Measurements from ENCODE around the gene C21orf58.

The C21orf58 gene

GRCh38 chr21:46362946-46363345 is 39.3 kb upstream of the C21orf58 start:
- H3K9ac ChIP-seq (ENCODE audit: low read length), result no peak overlapping the region
- DNase-seq (ENCODE audit: low read depth), result no peak

GRCh38 chr21:46361935-46362334 is 38.3 kb upstream of the C21orf58 start:
- Histone ChIP-seq H3K9ac (ENCODE audit: low read length) (no peak overlapping the region), H3K36me3 (ENCODE audit: control insufficient read depth, insufficient read depth, low read length, severe bottlenecking) (peaks cover 62% of the 10 kb centered on the region)

More at GRCh38 chr21:46362946-46363345, 39.3 kb upstream of the C21orf58 start:
- peaks cover 62% of the 10 kb centered on the region for H3K36me3 ChIP-seq (ENCODE audit: control insufficient read depth, insufficient read depth, low read length, severe bottlenecking)
- H3K9me3 ChIP-seq (ENCODE audit: control insufficient read depth, low read length), result no peaks in the 10 kb centered on the region
- no peak overlapping the region for H3K4me3 ChIP-seq (ENCODE audit: low read length)
- no peaks in the 10 kb centered on the region for H3K4me1 ChIP-seq (ENCODE audit: control insufficient read depth, insufficient read depth, low read length)
- H3K27me3 ChIP-seq (replicated peaks; ENCODE audit: control insufficient read depth, insufficient read depth, low read length), result no peaks in the 10 kb centered on the region

GRCh38 chr21:46361176-46361575 is 37.5 kb upstream of the C21orf58 start:
- Histone ChIP-seq H3K4me1 (ENCODE audit: control insufficient read depth, insufficient read depth, low read length) (no peaks in the 10 kb centered on the region), H3K9ac (ENCODE audit: low read length) (no peak overlapping the region), H3K27me3 (replicated peaks; ENCODE audit: control insufficient read depth, insufficient read depth, low read length) (no peaks in the 10 kb centered on the region), H3K9me3 (ENCODE audit: control insufficient read depth, low read length) (no peaks in the 10 kb centered on the region), H3K36me3 (ENCODE audit: control insufficient read depth, insufficient read depth, low read length, severe bottlenecking) (peaks cover 62% of the 10 kb centered on the region), H3K4me3 (ENCODE audit: low read length) (no peak overlapping the region)
- DNase-seq (ENCODE audit: low read depth), result no peak

More at GRCh38 chr21:46361935-46362334, 38.3 kb upstream of the C21orf58 start:
- H3K4me3 ChIP-seq (ENCODE audit: low read length), result no peak overlapping the region
- H3K4me1 ChIP-seq (ENCODE audit: control insufficient read depth, insufficient read depth, low read length), result no peaks in the 10 kb centered on the region
- no peak for DNase-seq (ENCODE audit: low read depth)
- H3K27me3 ChIP-seq (replicated peaks; ENCODE audit: control insufficient read depth, insufficient read depth, low read length), result no peaks in the 10 kb centered on the region
- no peaks in the 10 kb centered on the region for H3K9me3 ChIP-seq (ENCODE audit: control insufficient read depth, low read length)

GRCh38 chr21:46357684-46358425 is 34.2 kb upstream of the C21orf58 start:
- DNase-seq (ENCODE audit: low read depth), result no peak
- no peaks in the 10 kb centered on the region for H3K4me1 ChIP-seq (ENCODE audit: control insufficient read depth, insufficient read depth, low read length)
- H3K9me3 ChIP-seq (ENCODE audit: control insufficient read depth, low read length), result no peaks in the 10 kb centered on the region
- H3K9ac ChIP-seq (ENCODE audit: low read length), result no peak overlapping the region
- H3K27me3 ChIP-seq (replicated peaks; ENCODE audit: control insufficient read depth, insufficient read depth, low read length), result no peaks in the 10 kb centered on the region
- H3K36me3 ChIP-seq (ENCODE audit: control insufficient read depth, insufficient read depth, low read length, severe bottlenecking), result peaks cover 65% of the 10 kb centered on the region
- H3K4me3 ChIP-seq (ENCODE audit: low read length), result no peak overlapping the region

- no peaks in the 10 kb centered on the region for H3K9me3 ChIP-seq (ENCODE audit: control insufficient read depth, low read length)
- H3K4me1 ChIP-seq (ENCODE audit: control insufficient read depth, insufficient read depth, low read length), result no peaks in the 10 kb centered on the region
- H3K36me3 ChIP-seq (ENCODE audit: control insufficient read depth, insufficient read depth, low read length, severe bottlenecking), result peaks cover 70% of the 10 kb centered on the region
- DNase-seq (ENCODE audit: low read depth), result no peak
- H3K4me3 ChIP-seq (ENCODE audit: low read length), result no peak overlapping the region
- no peak overlapping the region for H3K9ac ChIP-seq (ENCODE audit: low read length)
- no peaks in the 10 kb centered on the region for H3K27me3 ChIP-seq (replicated peaks; ENCODE audit: control insufficient read depth, insufficient read depth, low read length)
These were observed 33.6 kb upstream of the C21orf58 start for GRCh38 chr21:46357335-46357604.

- peaks cover 76% of the 10 kb centered on the region for H3K36me3 ChIP-seq (ENCODE audit: control insufficient read depth, insufficient read depth, low read length, severe bottlenecking)
- no peak overlapping the region for H3K9ac ChIP-seq (ENCODE audit: low read length)
- H3K4me1 ChIP-seq (ENCODE audit: control insufficient read depth, insufficient read depth, low read length), result no peaks in the 10 kb centered on the region
- no peak for DNase-seq (ENCODE audit: low read depth)
- H3K9me3 ChIP-seq (ENCODE audit: control insufficient read depth, low read length), result no peaks in the 10 kb centered on the region
- no peak overlapping the region for H3K4me3 ChIP-seq (ENCODE audit: low read length)
- no peaks in the 10 kb centered on the region for H3K27me3 ChIP-seq (replicated peaks; ENCODE audit: control insufficient read depth, insufficient read depth, low read length)
These were observed 33.0 kb upstream of the C21orf58 start for GRCh38 chr21:46356494-46357334.

GRCh38 chr21:46356005-46356338 is 32.3 kb upstream of the C21orf58 start:
- no peak for DNase-seq (ENCODE audit: low read depth)
- H3K27me3 ChIP-seq (replicated peaks; ENCODE audit: control insufficient read depth, insufficient read depth, low read length), result no peaks in the 10 kb centered on the region
- peaks cover 79% of the 10 kb centered on the region for H3K36me3 ChIP-seq (ENCODE audit: control insufficient read depth, insufficient read depth, low read length, severe bottlenecking)
- no peak overlapping the region for H3K4me3 ChIP-seq (ENCODE audit: low read length)
- H3K9ac ChIP-seq (ENCODE audit: low read length), result no peak overlapping the region
- no peaks in the 10 kb centered on the region for H3K9me3 ChIP-seq (ENCODE audit: control insufficient read depth, low read length)
- no peaks in the 10 kb centered on the region for H3K4me1 ChIP-seq (ENCODE audit: control insufficient read depth, insufficient read depth, low read length)

GRCh38 chr21:46355161-46356004 is 31.7 kb upstream of the C21orf58 start:
- Histone ChIP-seq H3K27me3 (replicated peaks; ENCODE audit: control insufficient read depth, insufficient read depth, low read length) (no peaks in the 10 kb centered on the region), H3K36me3 (ENCODE audit: control insufficient read depth, insufficient read depth, low read length, severe bottlenecking) (peaks cover 82% of the 10 kb centered on the region), H3K4me1 (ENCODE audit: control insufficient read depth, insufficient read depth, low read length) (no peaks in the 10 kb centered on the region), H3K4me3 (ENCODE audit: low read length) (no peak overlapping the region), H3K9ac (ENCODE audit: low read length) (no peak overlapping the region), H3K9me3 (ENCODE audit: control insufficient read depth, low read length) (no peaks in the 10 kb centered on the region)
- DNase-seq (ENCODE audit: low read depth), result no peak

- Histone ChIP-seq H3K9ac (ENCODE audit: low read length) (no peak overlapping the region), H3K36me3 (ENCODE audit: control insufficient read depth, insufficient read depth, low read length, severe bottlenecking) (peaks cover 86% of the 10 kb centered on the region), H3K4me3 (ENCODE audit: low read length) (no peak overlapping the region), H3K4me1 (ENCODE audit: control insufficient read depth, insufficient read depth, low read length) (no peaks in the 10 kb centered on the region), H3K9me3 (ENCODE audit: control insufficient read depth, low read length) (no peaks in the 10 kb centered on the region), H3K27me3 (replicated peaks; ENCODE audit: control insufficient read depth, insufficient read depth, low read length) (no peaks in the 10 kb centered on the region)
- no peak for DNase-seq (ENCODE audit: low read depth)
These were observed 30.8 kb upstream of the C21orf58 start for GRCh38 chr21:46354518-46354917.

GRCh38 chr21:46354046-46354445 is 30.4 kb upstream of the C21orf58 start:
- no peaks in the 10 kb centered on the region for H3K9me3 ChIP-seq (ENCODE audit: control insufficient read depth, low read length)
- no peak overlapping the region for H3K9ac ChIP-seq (ENCODE audit: low read length)
- H3K27me3 ChIP-seq (replicated peaks; ENCODE audit: control insufficient read depth, insufficient read depth, low read length), result no peaks in the 10 kb centered on the region
- no peaks in the 10 kb centered on the region for H3K4me1 ChIP-seq (ENCODE audit: control insufficient read depth, insufficient read depth, low read length)
- no peak overlapping the region for H3K4me3 ChIP-seq (ENCODE audit: low read length)
- peaks cover 90% of the 10 kb centered on the region for H3K36me3 ChIP-seq (ENCODE audit: control insufficient read depth, insufficient read depth, low read length, severe bottlenecking)
- no peak for DNase-seq (ENCODE audit: low read depth)

- DNase-seq (ENCODE audit: low read depth), result no peak
- no peak overlapping the region for H3K4me3 ChIP-seq (ENCODE audit: low read length)
- no peak overlapping the region for H3K9ac ChIP-seq (ENCODE audit: low read length)
- H3K9me3 ChIP-seq (ENCODE audit: control insufficient read depth, low read length), result no peaks in the 10 kb centered on the region
- no peaks in the 10 kb centered on the region for H3K27me3 ChIP-seq (replicated peaks; ENCODE audit: control insufficient read depth, insufficient read depth, low read length)
- H3K36me3 ChIP-seq (ENCODE audit: control insufficient read depth, insufficient read depth, low read length, severe bottlenecking), result peaks cover 92% of the 10 kb centered on the region
- H3K4me1 ChIP-seq (ENCODE audit: control insufficient read depth, insufficient read depth, low read length), result no peaks in the 10 kb centered on the region
These were observed 29.2 kb upstream of the C21orf58 start for GRCh38 chr21:46352913-46353312.
